Activated CD4-positive, alpha-beta T cell treated with anti-CD3 and anti-CD28 coated beads, Interleukin-2, amount 50 U/mL, for 16 hours (primary cell): ENCODE measurements around the gene IZUMO4.

Source experiments
- DNase-seq: peaks from one replicate; pipeline ENCODE4 v3.0.0-alpha.2; 2020

Gene IZUMO4

GRCh38 chr19:2059422-2060201, 37.1 kb upstream of the IZUMO4 start:
- DNase-seq = no peak

- no peak for DNase-seq
Observed at GRCh38 chr19:2060884-2061494, 35.7 kb upstream of the IZUMO4 start.

GRCh38 chr19:2061495-2062388, 35.0 kb upstream of the IZUMO4 start:
- peak; percentile 99 for DNase-seq

- DNase-seq = no peak
Observed at GRCh38 chr19:2062389-2062729, 34.4 kb upstream of the IZUMO4 start.

- DNase-seq = no peak
Observed at GRCh38 chr19:2062770-2063169, 33.9 kb upstream of the IZUMO4 start.

GRCh38 chr19:2063824-2064223, 32.9 kb upstream of the IZUMO4 start:
- DNase-seq = no peak

GRCh38 chr19:2064395-2064787, 32.3 kb upstream of the IZUMO4 start:
- DNase-seq = no peak

- no peak for DNase-seq
Observed at GRCh38 chr19:2064788-2065524, 31.8 kb upstream of the IZUMO4 start.

- DNase-seq = no peak
Observed at GRCh38 chr19:2070436-2070827, 26.3 kb upstream of the IZUMO4 start.

GRCh38 chr19:2070986-2071673, 25.6 kb upstream of the IZUMO4 start:
- DNase-seq = no peak

GRCh38 chr19:2072757-2073551, 23.8 kb upstream of the IZUMO4 start:
- no peak for DNase-seq

GRCh38 chr19:2076526-2076944, 20.2 kb upstream of the IZUMO4 start:
- DNase-seq = no peak

- no peak for DNase-seq
Observed at GRCh38 chr19:2077398-2077797, 19.3 kb upstream of the IZUMO4 start.

- DNase-seq = no peak
Observed at GRCh38 chr19:2077833-2078619, 18.7 kb upstream of the IZUMO4 start.

GRCh38 chr19:2079076-2079864, 17.4 kb upstream of the IZUMO4 start:
- DNase-seq = no peak

GRCh38 chr19:2079865-2080301, 16.8 kb upstream of the IZUMO4 start:
- no peak for DNase-seq

- no peak for DNase-seq
Observed at GRCh38 chr19:2080336-2080988, 16.3 kb upstream of the IZUMO4 start.

GRCh38 chr19:2081873-2082810, 14.6 kb upstream of the IZUMO4 start:
- peak; percentile 71 for DNase-seq
